ENCODE results near the gene FBXO34. TPM values are rescaled to one million over a fixed set of nuclear protein-coding genes. Genes with fewer than 3 reads are reported as not detected.
"Not testable (repeated sequence)": the region's sequence is repeated elsewhere in the genome, so short reads cannot be mapped to it uniquely, and the experiment has no call there.

FBXO34 gene
- total RNA-seq, 4 donors from 2014 or later: 17.3 to 23.3 (median 18.7) TPM

- DNase-seq (ENCODE audit: low spot score): no peak
- no peak for ATAC-seq (ENCODE audit: low FRiP score)
- TF ChIP-seq CTCF (IDR thresholded peaks at IDR 0.05): no peak
These were observed 70.6 kb downstream of the FBXO34 start for GRCh38 chr14:55341781-55342180.

DNA sequence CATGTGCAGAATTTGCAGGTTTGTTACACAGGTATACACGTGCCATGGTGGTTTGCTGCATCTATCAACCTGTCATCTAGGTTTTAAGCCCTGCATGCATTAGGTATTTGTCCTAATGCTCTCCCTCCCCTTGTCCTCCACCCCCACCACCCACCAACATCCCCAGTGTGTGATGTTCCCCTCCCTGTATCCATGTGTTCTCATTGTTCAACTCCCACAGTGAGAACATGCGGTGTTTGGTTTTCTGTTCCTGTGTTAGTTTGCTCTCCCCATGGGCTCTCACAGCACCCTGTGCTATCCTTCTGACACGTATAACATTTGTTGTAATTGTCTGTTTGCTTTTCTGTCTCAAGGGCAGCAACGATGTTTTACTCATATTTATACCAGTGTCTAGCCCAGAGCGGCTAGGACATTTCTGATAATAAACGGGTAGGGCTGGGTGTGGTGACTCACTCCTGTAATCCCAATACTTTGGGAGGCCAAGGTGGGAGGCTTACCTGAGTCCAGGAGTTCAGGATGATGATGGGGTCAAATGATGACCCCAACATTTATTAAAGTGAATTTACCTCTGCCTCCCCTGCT lies 73.5 kb downstream of the FBXO34 start:
- DNase-seq (ENCODE audit: low spot score); ATAC-seq (ENCODE audit: low FRiP score): not testable (repeated sequence)

- DNase-seq (ENCODE audit: low spot score) (no peak), ATAC-seq (ENCODE audit: low FRiP score) (no peak)
- TF ChIP-seq CTCF (IDR thresholded peaks at IDR 0.05): no peak
These were observed 75.8 kb downstream of the FBXO34 start for GRCh38 chr14:55347040-55347439.

DNA sequence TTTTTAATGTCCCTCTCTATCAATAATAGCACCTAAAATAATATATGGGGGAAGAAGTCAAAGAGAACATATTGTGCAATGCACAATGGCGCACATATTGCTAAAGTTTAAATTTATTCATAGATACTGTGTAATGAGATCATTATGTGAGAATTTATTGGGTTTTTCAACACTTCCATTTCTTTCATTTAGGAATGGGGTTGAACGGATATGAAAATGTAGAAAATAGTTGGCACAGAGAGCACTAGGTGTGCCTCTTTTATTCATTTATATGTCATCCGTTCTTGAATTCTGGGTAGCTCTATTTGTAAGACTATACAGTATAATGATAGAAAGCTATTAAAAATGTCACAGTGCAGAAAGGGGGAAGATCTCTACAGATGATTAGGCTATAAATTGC lies 76.5 kb downstream of the FBXO34 start:
- ATAC-seq (ENCODE audit: low FRiP score): no peak
- DNase-seq (ENCODE audit: low spot score): no peak

DNA sequence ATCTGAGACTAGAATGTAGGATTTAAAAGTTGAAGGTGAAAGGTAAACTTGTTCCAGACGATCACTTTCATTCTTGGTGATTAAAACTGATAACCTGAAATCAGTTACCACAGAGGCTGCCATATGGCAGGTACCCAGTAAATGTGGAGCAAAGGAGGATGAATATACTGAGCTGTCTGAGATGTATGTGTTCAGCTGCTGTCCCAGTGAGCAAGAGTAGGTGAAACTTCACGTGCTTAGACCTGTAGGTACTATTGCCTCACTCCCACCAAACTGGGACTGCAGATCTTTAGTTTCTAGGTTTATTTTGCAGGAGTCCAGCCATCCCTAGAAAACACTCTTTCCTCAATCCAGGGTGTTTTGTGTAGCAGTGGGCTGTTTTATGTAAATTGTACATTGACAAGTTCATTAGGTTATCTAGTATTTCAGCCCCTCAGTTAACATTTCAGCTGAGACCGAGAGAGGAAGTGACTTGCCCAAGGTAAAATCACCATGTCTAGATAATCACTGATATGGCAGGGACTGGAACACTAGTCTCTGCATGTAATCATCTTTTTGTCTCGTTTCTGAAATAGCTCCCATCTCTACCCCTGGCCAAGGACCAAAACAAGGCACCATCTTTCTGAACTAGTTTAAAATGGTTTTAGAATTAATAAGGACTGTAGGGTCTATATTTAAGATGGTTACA lies 77.7 kb downstream of the FBXO34 start:
- no peak for TF ChIP-seq CTCF (IDR thresholded peaks at IDR 0.05)
- ATAC-seq (ENCODE audit: low FRiP score) (no peak), DNase-seq (ENCODE audit: low spot score) (no peak)

More for the DNA sequence above, 76.5 kb downstream of the FBXO34 start:
- TF ChIP-seq CTCF (IDR thresholded peaks at IDR 0.05): no peak

GRCh38 chr14:55349565-55349964 lies 78.3 kb downstream of the FBXO34 start:
- DNase-seq (ENCODE audit: low spot score) (no peak), ATAC-seq (ENCODE audit: low FRiP score) (no peak)
- no peak for TF ChIP-seq CTCF (IDR thresholded peaks at IDR 0.05)

GRCh38 chr14:55350461-55350860 lies 79.2 kb downstream of the FBXO34 start:
- DNase-seq (ENCODE audit: low spot score) (no peak), ATAC-seq (ENCODE audit: low FRiP score) (no peak)
- no peak for TF ChIP-seq CTCF (IDR thresholded peaks at IDR 0.05)
